ENCODE results near the gene CAMTA1.

The CAMTA1 gene

GRCh38 chr1:7811476-7811875 lies 1026.2 kb downstream of the CAMTA1 start:
- no peak for DNase-seq (ENCODE audit: low read depth in 2 of 2)

DNA sequence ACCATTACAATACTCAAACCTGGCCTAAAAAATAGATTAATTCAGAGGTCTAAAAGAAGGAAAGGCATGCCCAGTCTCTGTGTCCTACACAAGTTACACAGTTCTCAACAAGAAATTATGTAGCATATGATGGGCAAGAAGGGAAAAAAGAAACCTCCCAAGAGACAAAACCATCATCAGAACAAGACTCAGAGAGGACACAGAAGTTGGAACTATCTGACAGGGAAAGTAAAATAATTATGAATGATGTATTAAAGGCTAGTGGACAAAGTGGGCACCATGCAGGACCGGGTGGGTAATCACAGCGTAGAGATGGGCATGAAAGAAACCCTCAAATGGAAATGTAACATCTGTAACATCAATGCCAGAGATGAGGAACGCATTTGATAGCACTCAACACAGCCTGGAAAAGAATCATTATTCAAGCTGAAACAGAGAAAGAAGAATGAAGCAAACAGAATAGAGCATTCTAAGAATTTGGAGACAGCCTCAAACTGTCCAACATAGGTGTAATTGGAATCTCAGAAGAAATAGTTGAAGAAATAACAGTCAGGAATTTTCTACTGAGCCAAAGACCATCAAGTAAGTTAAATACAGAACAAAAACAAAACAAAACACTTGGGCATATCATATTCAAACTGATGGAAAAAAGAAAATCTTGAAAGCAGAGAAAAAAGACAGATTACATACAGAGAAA lies 1028.6 kb downstream of the CAMTA1 start:
- DNase-seq (ENCODE audit: low read depth in 2 of 2) = no peak
